Neural progenitor cell (in vitro differentiated cells): ENCODE measurements around the gene HNRNPR. TPM values are rescaled to one million over a fixed set of nuclear protein-coding genes. Genes with fewer than 3 reads are reported as not detected.

ENCODE experiments used
- DNase-seq: peaks from one replicate; pipeline ENCODE4 v3.0.0-alpha.2; 2016; ENCODE audit warnings: low spot score
- H2AFZ ChIP-seq: fragments of 200-600 bp; sonication (generic); replicated peaks from 2 replicates; pipeline ENCODE4 v1.6.1; 2016; ENCODE audit warnings: antibody characterized with exemption
- H3F3A ChIP-seq: fragments of 200-600 bp; sonication (generic); 2 replicates; pipeline ENCODE4 v1.6.1; 2016; ENCODE audit warnings: antibody characterized with exemption, low read depth
- H3K27ac ChIP-seq: fragments of 200-600 bp; sonication (generic); 2 replicates; pipeline ENCODE4 v1.5.1; 2016; ENCODE audit warnings: mild to moderate bottlenecking
- H3K27me3 ChIP-seq: fragments of 200-600 bp; sonication (generic); 2 replicates; pipeline ENCODE4 v1.6.1; 2016; ENCODE audit warnings: mild to moderate bottlenecking, moderate library complexity
- H3K36me3 ChIP-seq: fragments of 200-600 bp; sonication (generic); 2 replicates; pipeline ENCODE4 v1.5.1; 2016
- H3K4me1 ChIP-seq: fragments of 200-600 bp; sonication (generic); 2 replicates; pipeline ENCODE4 v1.6.1; 2016; ENCODE audit warnings: mixed run types
- H3K4me2 ChIP-seq: fragments of 200-600 bp; sonication (generic); 2 replicates; pipeline ENCODE4 v1.6.1; 2016
- H3K4me3 ChIP-seq: fragments of 200-600 bp; sonication (generic); 2 replicates; pipeline ENCODE4 v1.5.1; 2016
- H3K79me2 ChIP-seq: fragments of 200-600 bp; sonication (generic); 2 replicates; pipeline ENCODE4 v1.6.1; 2016; ENCODE audit warnings: low read depth
- H3K9ac ChIP-seq: fragments of 200-600 bp; sonication (generic); 2 replicates; pipeline ENCODE4 v1.6.1; 2016
- H3K9me3 ChIP-seq: fragments of 200-600 bp; sonication (generic); 2 replicates; pipeline ENCODE4 v1.5.1; 2016; ENCODE audit warnings: low read depth
- H4K20me1 ChIP-seq: fragments of 200-600 bp; sonication (generic); 2 replicates; pipeline ENCODE4 v1.6.1; 2016; ENCODE audit warnings: low read depth
- H3K27ac Mint-ChIP-seq: 3 replicates; pipeline ENCODE4 v1.8.0; 2021; ENCODE audit warnings: mixed read lengths
- H3K27me3 Mint-ChIP-seq: 2 replicates; pipeline ENCODE4 v1.8.0; 2022; ENCODE audit warnings: low read depth, mild to moderate bottlenecking, inconsistent platforms, moderate library complexity, mixed read lengths; ENCODE audit not compliant: insufficient read depth
- H3K36me3 Mint-ChIP-seq: 3 replicates; pipeline ENCODE4 v1.8.0; 2021; ENCODE audit warnings: mixed read lengths
- H3K4me1 Mint-ChIP-seq: 3 replicates; pipeline ENCODE4 v1.8.0; 2021; ENCODE audit warnings: mixed read lengths
- H3K4me3 Mint-ChIP-seq: 3 replicates; pipeline ENCODE4 v1.8.0; 2021; ENCODE audit warnings: mild to moderate bottlenecking, moderate library complexity, mixed read lengths
- H3K9me3 Mint-ChIP-seq: 3 replicates; pipeline ENCODE4 v1.8.0; 2020; ENCODE audit warnings: mixed read lengths
- EZH2 ChIP-seq: fragments of 200-600 bp; sonication (generic); IDR thresholded peaks from 2 replicates; pipeline ENCODE4 v1.6.1; 2017; ENCODE audit warnings: antibody characterized with exemption, mild to moderate bottlenecking, moderate library complexity
- EZH2phosphoT487 ChIP-seq: fragments of 200-600 bp; sonication (generic); IDR thresholded peaks from 2 replicates; pipeline ENCODE4 v1.6.1; 2017; ENCODE audit warnings: antibody characterized with exemption
- total RNA-seq: library from RNA; depleted of rRNA; stranded (reverse); fragments of >200 nt; gene quantifications from 2 replicates; pipeline ENCODE4 v1.2.3, GENCODE V29; 2015; ENCODE audit warnings: low replicate concordance
- TF ChIP-seq, protein P1 (sequence below): fragments of 200-600 bp; sonication (generic); IDR thresholded peaks from 2 replicates; pipeline ENCODE4 v1.5.1; 2017; ENCODE audit warnings: antibody characterized with exemption, mild to moderate bottlenecking

The HNRNPR gene
- total RNA-seq, 1 donor from 2014 or later, result 317 TPM

DNA sequence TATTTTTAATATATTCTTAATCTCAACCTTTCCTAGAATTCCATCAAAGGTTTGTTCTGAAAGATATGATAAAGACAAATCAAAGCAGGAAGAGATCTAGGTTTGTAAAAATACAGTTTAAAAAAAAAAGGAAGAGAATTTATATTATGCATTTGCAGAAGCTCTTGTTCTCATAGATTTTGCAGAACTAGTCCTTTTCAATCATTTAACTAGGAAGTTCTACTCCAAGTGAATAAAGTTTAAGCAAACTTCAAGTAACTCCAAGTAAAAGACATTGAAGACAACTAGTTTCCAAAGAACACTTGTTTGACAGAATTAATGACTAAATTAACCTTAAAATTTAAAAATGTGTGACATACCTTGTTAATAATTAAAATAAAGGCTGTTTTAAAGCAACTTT is 55.9 kb downstream of the HNRNPR start:
- Mint-ChIP-seq H3K9me3 (no peaks in the 10 kb centered on the region), H3K36me3 (peaks cover 5% of the 10 kb centered on the region), H3K4me3 (no peak overlapping the region), H3K4me1 (no peaks in the 10 kb centered on the region), H3K27ac (no peak overlapping the region), H3K27me3 (peaks cover 2% of the 10 kb centered on the region)
- DNase-seq, result no peak
- H3K4me3 ChIP-seq, result no peak overlapping the region
- peaks cover 24% of the 10 kb centered on the region for H3K36me3 ChIP-seq
- H3K79me2 ChIP-seq, result no peaks in the 10 kb centered on the region
- H3F3A ChIP-seq, result peaks cover 36% of the 10 kb centered on the region
- no peak overlapping the region for H3K9ac ChIP-seq
- no peak overlapping the region for H2AFZ ChIP-seq
- no peak overlapping the region for H3K27ac ChIP-seq
- H3K4me1 ChIP-seq, result no peaks in the 10 kb centered on the region
- no peak overlapping the region for H3K4me2 ChIP-seq
- TF ChIP-seq EZH2 (no peak), EZH2phosphoT487 (no peak)
- TF ChIP-seq, protein P1, sequence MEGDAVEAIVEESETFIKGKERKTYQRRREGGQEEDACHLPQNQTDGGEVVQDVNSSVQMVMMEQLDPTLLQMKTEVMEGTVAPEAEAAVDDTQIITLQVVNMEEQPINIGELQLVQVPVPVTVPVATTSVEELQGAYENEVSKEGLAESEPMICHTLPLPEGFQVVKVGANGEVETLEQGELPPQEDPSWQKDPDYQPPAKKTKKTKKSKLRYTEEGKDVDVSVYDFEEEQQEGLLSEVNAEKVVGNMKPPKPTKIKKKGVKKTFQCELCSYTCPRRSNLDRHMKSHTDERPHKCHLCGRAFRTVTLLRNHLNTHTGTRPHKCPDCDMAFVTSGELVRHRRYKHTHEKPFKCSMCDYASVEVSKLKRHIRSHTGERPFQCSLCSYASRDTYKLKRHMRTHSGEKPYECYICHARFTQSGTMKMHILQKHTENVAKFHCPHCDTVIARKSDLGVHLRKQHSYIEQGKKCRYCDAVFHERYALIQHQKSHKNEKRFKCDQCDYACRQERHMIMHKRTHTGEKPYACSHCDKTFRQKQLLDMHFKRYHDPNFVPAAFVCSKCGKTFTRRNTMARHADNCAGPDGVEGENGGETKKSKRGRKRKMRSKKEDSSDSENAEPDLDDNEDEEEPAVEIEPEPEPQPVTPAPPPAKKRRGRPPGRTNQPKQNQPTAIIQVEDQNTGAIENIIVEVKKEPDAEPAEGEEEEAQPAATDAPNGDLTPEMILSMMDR, result no peak
- H3K27me3 ChIP-seq, result no peaks in the 10 kb centered on the region
- H3K9me3 ChIP-seq, result no peaks in the 10 kb centered on the region
- peaks cover 17% of the 10 kb centered on the region for H4K20me1 ChIP-seq

GRCh38 chr1:23286401-23286800 is 57.7 kb downstream of the HNRNPR start:
- no peaks in the 10 kb centered on the region for H3K79me2 ChIP-seq
- H3K4me2 ChIP-seq, result no peak overlapping the region
- Mint-ChIP-seq H3K36me3 (peaks cover 7% of the 10 kb centered on the region), H3K4me3 (no peak overlapping the region), H3K27ac (no peak overlapping the region), H3K4me1 (no peaks in the 10 kb centered on the region), H3K27me3 (peaks cover 2% of the 10 kb centered on the region), H3K9me3 (no peaks in the 10 kb centered on the region)
- peaks cover 39% of the 10 kb centered on the region for H3F3A ChIP-seq
- no peak for DNase-seq
- H3K9ac ChIP-seq, result no peak overlapping the region
- TF ChIP-seq EZH2phosphoT487, result no peak
- no peak for TF ChIP-seq EZH2
- TF ChIP-seq, protein P1, result no peak
- H4K20me1 ChIP-seq, result peaks cover 17% of the 10 kb centered on the region
- no peak overlapping the region for H3K4me3 ChIP-seq
- H3K36me3 ChIP-seq, result peaks cover 32% of the 10 kb centered on the region
- H2AFZ ChIP-seq, result no peak overlapping the region
- no peaks in the 10 kb centered on the region for H3K9me3 ChIP-seq
- H3K27ac ChIP-seq, result no peak overlapping the region
- no peaks in the 10 kb centered on the region for H3K27me3 ChIP-seq
- no peaks in the 10 kb centered on the region for H3K4me1 ChIP-seq

GRCh38 chr1:23283667-23284602 is 60.1 kb downstream of the HNRNPR start:
- H3K9me3 ChIP-seq, result no peaks in the 10 kb centered on the region
- peaks cover 9% of the 10 kb centered on the region for H4K20me1 ChIP-seq
- peaks cover 2% of the 10 kb centered on the region for H3K27me3 Mint-ChIP-seq
- no peaks in the 10 kb centered on the region for H3K9me3 Mint-ChIP-seq
- H3K27me3 ChIP-seq, result no peaks in the 10 kb centered on the region
- H3K79me2 ChIP-seq, result no peaks in the 10 kb centered on the region
- H3K36me3 ChIP-seq, result peaks cover 29% of the 10 kb centered on the region
- H3K4me3 ChIP-seq, result no peak overlapping the region
- no peak overlapping the region for H3K27ac Mint-ChIP-seq
- H3K27ac ChIP-seq, result no peak overlapping the region
- H3K4me2 ChIP-seq, result no peak overlapping the region
- no peak for DNase-seq
- TF ChIP-seq EZH2phosphoT487 (no peak), EZH2 (no peak)
- H3K9ac ChIP-seq, result no peak overlapping the region
- no peaks in the 10 kb centered on the region for H3K4me1 Mint-ChIP-seq
- no peaks in the 10 kb centered on the region for H3K4me1 ChIP-seq
- H2AFZ ChIP-seq, result no peak overlapping the region
- H3K4me3 Mint-ChIP-seq, result no peak overlapping the region
- peaks cover 35% of the 10 kb centered on the region for H3F3A ChIP-seq
- H3K36me3 Mint-ChIP-seq, result peaks cover 12% of the 10 kb centered on the region

- Histone ChIP-seq H3K9me3 (no peaks in the 10 kb centered on the region), H3K9ac (no peak overlapping the region), H3K4me2 (no peak overlapping the region), H3K4me3 (no peak overlapping the region), H3K27me3 (no peaks in the 10 kb centered on the region), H4K20me1 (peaks cover 9% of the 10 kb centered on the region), H3K36me3 (peaks cover 22% of the 10 kb centered on the region), H3F3A (peaks cover 37% of the 10 kb centered on the region), H2AFZ (no peak overlapping the region), H3K4me1 (no peaks in the 10 kb centered on the region), H3K79me2 (no peaks in the 10 kb centered on the region), H3K27ac (no peak overlapping the region)
- Mint-ChIP-seq H3K4me1 (no peaks in the 10 kb centered on the region), H3K4me3 (no peak overlapping the region), H3K27me3 (peaks cover 2% of the 10 kb centered on the region), H3K9me3 (no peaks in the 10 kb centered on the region), H3K36me3 (peaks cover 12% of the 10 kb centered on the region), H3K27ac (no peak overlapping the region)
- TF ChIP-seq EZH2, result no peak
- no peak for TF ChIP-seq EZH2phosphoT487
- TF ChIP-seq, protein P1, result no peak
- no peak for DNase-seq
Measured at GRCh38 chr1:23282957-23283356, 61.1 kb downstream of the HNRNPR start.
